Lower leg skin (tissue), 4 donors: ENCODE measurements around the gene ECM1. TPM values are rescaled to one million over a fixed set of nuclear protein-coding genes. Genes with fewer than 3 reads are reported as not detected.

Source experiments
- DNase-seq, 2 donors: peaks; one replicate each; pipeline ENCODE4 v3.0.0-alpha.2; 2019; ENCODE audit warnings: low spot score in 2 of 2
- H3K4me3 ChIP-seq: fragments of 200-600 bp; sonication (generic); 2 replicates; pipeline ENCODE4 v1.5.1; 2017; ENCODE audit warnings: mild to moderate bottlenecking, low read depth; ENCODE audit not compliant: poor library complexity, severe bottlenecking
- CTCF ChIP-seq, 3 donors: fragments of 450-650 bp; IDR thresholded peaks; one replicate each; pipeline ENCODE4 v1.5.1; 2016; ENCODE audit warnings: antibody characterized with exemption in 3 of 3, mild to moderate bottlenecking in 3 of 3, moderate library complexity in 2 of 3
- POLR2A ChIP-seq, 2 donors: fragments of 450-650 bp; IDR thresholded peaks; one replicate each; pipeline ENCODE4 v1.6.1; 2016 to 2017; ENCODE audit warnings: antibody characterized with exemption in 2 of 2, mild to moderate bottlenecking in 1 of 2, moderate library complexity in 1 of 2
- WGBS, 2 donors: methylation state at CpG; one replicate each; pipeline ENCODE4 v1.1.5; 2018; 5-methylcytosine and 5-hydroxymethylcytosine counted together
- intact Hi-C: fragments of 100-400 bp; cut with DNase I; formaldehyde crosslinking; loops from one replicate; pipeline ENCODE4 v1.15.0; 2023; ENCODE audit warnings: low total_unique reads
- total RNA-seq, 4 donors: library from RNA; depleted of rRNA; stranded (reverse); fragments of >200 nt; gene quantifications; one replicate each; pipeline ENCODE4 v1.1.0, GENCODE V29; 2016

ECM1 gene
- total RNA-seq, 4 donors from 2014 or later, result 64.1 to 131 (median 86.2) TPM

- TF ChIP-seq POLR2A (IDR thresholded peaks at IDR 0.05), result no peak
- no peak for TF ChIP-seq CTCF (IDR thresholded peaks at IDR 0.05)
- WGBS, 2 donors, result 83 to 87% methylated on average over 6 to 8 of the region's 8 CpGs
These were observed 46.2 kb downstream of the ECM1 start for GRCh38 chr1:150554086-150554452.

DNA sequence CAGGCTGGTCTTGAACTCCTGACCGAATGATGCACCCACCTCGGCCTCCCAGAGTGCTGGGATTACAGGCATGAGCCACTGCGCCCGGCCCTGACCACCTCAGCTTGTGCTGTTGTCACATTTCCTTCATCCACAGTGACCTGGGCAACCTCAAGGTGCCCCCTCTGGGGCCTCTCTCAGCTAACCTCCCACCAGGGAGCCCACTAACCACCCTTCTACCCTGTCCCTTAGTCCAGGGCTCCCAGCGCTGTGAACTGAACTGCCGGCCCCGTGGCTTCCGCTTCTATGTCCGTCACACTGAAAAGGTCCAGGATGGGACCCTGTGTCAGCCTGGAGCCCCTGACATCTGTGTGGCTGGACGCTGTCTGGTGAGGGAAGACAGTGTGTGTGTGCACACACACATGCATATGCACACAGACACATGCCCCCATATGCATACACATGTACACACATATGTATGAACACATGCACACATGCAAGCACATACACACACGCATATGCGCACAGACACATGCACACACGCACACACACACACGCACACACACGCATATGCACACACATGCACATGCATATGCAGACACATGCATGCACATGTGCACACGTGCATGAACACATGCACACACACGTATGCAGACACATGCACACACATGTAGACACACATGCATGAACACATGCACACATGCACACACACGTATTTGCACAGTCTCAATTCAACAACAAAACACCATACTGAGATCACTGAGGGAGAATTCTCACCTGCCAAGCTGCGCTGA lies 47.5 kb downstream of the ECM1 start:
- no peak for DNase-seq
- no peak overlapping the region for H3K4me3 ChIP-seq
- intact Hi-C loops, result loop anchor here (5.0 to 10.0 kb wide), 2 partner anchors 62 to 439 kb away; no protein-coding TSS in a partner anchor
- TF ChIP-seq POLR2A (IDR thresholded peaks at IDR 0.05), result no peak
- no peak for TF ChIP-seq CTCF (IDR thresholded peaks at IDR 0.05)
- 85 to 87% methylated on average over 18 to 19 of the region's 19 CpGs for WGBS, 2 donors

More at GRCh38 chr1:150554086-150554452, 46.2 kb downstream of the ECM1 start:
- intact Hi-C loops, result loop anchor here (10.0 kb wide), 1 partner anchor 441 kb away; no protein-coding TSS in a partner anchor
- no peak for DNase-seq
- H3K4me3 ChIP-seq, result no peak overlapping the region

GRCh38 chr1:150555971-150556865 lies 48.3 kb downstream of the ECM1 start:
- TF ChIP-seq POLR2A (IDR thresholded peaks at IDR 0.05) (no peak), CTCF (IDR thresholded peaks at IDR 0.05) (no peak)
- intact Hi-C loops, result loop anchor here (5.0 to 10.0 kb wide), 2 partner anchors 61 to 439 kb away; no protein-coding TSS in a partner anchor
- H3K4me3 ChIP-seq, result no peak overlapping the region
- 82 to 83% methylated on average over 20 to 26 of the region's 26 CpGs for WGBS, 2 donors
- DNase-seq, result no peak

- no peak overlapping the region for H3K4me3 ChIP-seq
- TF ChIP-seq POLR2A (IDR thresholded peaks at IDR 0.05) (no peak), CTCF (IDR thresholded peaks at IDR 0.05) (no peak)
- DNase-seq, result no peak
- intact Hi-C loops, result loop anchor here (5.0 to 10.0 kb wide), 2 partner anchors 60 to 438 kb away; no protein-coding TSS in a partner anchor
- 87 to 89% methylated on average over 23 of the region's 26 CpGs for WGBS, 2 donors
These were observed 49.2 kb downstream of the ECM1 start for GRCh38 chr1:150557065-150557600.

- intact Hi-C loops, result loop anchor here (5.0 to 10.0 kb wide), 2 partner anchors 59 to 437 kb away; no protein-coding TSS in a partner anchor
- no peak for DNase-seq
- TF ChIP-seq CTCF (IDR thresholded peaks at IDR 0.05) (no peak), POLR2A (IDR thresholded peaks at IDR 0.05) (no peak)
- no peak overlapping the region for H3K4me3 ChIP-seq
- 83 to 89% methylated on average over 11 to 15 of the region's 15 CpGs for WGBS, 2 donors
These were observed 49.9 kb downstream of the ECM1 start for GRCh38 chr1:150557813-150558212.
